ENCODE measurements around the gene WNT8B.

The WNT8B gene

GRCh38 chr10:100483876-100484666 lies 21.3 kb downstream of the WNT8B start:
- no peak for DNase-seq

- DNase-seq, result no peak
These were observed 22.6 kb downstream of the WNT8B start for GRCh38 chr10:100485366-100485765.

GRCh38 chr10:100485801-100486495 lies 23.1 kb downstream of the WNT8B start:
- no peak for DNase-seq

DNA sequence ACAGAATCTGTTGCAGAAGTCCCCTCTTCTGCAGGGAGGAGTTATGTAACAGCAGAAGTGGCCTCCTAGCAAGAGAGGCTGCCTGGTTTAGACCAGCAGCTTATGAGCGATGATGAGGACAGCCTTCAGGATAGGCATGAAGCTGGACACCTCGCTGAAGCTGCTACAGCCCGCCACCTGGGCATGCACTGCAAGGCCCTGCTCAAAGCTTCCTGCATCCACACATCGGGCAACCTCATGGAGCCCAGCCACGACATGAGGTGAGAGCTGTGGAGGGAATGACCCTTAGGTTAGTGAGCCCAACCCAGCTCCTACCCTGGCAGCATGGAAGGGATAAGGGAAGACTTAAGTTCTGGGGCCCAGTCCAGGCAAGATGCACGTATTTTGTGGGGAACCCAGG lies 24.7 kb downstream of the WNT8B start:
- no peak for DNase-seq

DNA sequence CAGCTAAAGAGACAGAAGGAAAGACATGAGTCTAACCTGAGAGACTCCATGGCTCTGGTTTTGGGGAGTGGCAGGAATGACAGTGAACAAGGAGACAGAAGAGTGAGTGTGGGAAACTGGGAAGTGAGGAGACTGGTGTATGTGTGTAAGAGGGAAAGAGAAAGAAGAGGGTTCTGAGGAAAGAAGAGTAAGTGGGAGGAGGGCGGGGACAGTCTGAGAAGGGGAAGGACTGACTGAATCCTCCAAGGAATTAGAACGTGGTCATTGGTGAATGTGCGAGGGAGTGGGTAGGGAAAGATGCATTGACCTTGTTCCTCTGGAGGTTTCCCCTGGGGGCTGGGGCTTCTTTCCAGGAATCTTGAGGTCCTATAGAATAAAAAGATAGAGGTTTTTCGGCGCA lies 26.6 kb downstream of the WNT8B start:
- DNase-seq, result no peak

GRCh38 chr10:100490531-100490930 lies 27.7 kb downstream of the WNT8B start:
- DNase-seq, result no peak

GRCh38 chr10:100496567-100496966 lies 33.8 kb downstream of the WNT8B start:
- DNase-seq, result no peak

DNA sequence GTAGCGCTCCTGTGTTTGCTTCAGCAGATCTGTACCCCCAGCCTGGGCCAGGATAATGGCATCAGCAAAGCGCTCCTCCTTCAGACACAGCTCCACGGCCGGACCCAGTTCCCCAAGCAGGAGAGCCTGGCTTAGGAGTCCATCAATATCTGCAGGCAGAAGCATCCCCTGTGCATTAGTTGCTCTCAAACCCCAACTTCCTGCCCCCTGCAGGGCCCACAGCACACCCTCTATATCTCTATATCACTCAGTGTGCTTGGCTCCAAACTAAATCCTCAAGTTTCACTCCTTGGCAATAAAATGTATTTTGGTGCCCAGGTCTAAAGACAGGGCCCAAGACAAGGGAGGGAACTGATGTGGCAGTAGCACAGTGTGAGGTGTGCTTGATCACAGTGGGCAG lies 35.2 kb downstream of the WNT8B start:
- DNase-seq, result no peak

GRCh38 chr10:100501423-100501822 lies 38.6 kb downstream of the WNT8B start:
- no peak for DNase-seq

- DNase-seq, result no peak
These were observed 40.2 kb downstream of the WNT8B start for GRCh38 chr10:100502926-100503494.

- DNase-seq, result no peak
These were observed 41.3 kb downstream of the WNT8B start for GRCh38 chr10:100504096-100504495.

DNA sequence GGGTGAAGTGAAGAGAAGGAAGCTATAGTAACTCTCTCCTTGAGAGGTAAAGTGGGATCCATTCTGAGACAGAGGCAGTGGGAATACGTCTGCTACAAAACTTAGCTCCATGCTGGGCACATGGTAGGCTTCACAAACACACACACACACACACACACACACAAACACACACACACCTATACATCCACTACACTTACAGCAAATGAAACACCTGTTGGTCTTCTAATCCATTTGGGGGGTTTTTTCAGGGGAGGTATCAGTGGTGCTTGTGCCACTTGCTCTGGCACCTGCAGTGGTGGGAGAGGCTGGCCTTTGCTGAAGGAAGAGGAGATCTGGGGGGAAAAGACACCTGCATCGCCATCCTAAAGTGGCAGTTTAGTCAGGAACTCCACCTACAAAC lies 42.4 kb downstream of the WNT8B start:
- no peak for DNase-seq

GRCh38 chr10:100506596-100507356 lies 44.0 kb downstream of the WNT8B start:
- DNase-seq, result no peak

DNA sequence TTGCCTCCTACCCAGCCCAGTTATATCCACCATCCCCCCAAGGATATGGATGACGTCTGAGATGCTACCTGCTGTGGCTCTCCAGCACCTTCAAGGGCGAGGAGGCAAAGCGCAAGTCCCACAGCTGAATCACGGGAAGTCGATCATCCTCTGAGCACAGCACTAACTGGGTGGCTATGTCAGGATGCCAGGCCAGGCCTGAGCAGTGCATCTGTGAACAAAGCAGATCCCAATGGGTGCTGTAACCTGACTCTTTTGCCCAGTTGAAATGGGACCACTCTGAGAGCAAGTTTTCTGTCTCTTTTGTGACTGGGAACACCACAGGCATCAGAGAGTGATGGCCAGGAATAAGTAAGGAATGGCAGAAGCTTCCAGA lies 44.5 kb downstream of the WNT8B start:
- DNase-seq, result no peak

DNA sequence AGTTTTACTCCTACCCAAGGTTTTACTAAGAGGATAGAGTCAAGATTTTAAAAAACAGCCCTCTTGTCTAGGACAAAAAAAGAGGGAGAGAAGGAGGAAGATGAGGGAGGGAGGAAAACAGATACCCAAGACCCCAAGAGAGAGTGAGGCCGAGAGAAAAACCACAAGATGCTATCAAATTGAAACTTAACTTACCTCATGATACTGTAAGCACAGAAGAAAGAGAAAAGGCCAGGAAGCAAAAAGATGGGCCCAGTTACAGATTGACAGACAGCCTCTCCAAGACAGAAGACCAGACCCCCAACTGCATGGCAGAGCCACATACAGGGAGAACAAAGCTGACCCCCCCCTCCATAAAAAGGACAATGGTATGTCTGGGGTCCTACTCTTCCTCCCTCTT lies 45.5 kb downstream of the WNT8B start:
- no peak for DNase-seq

DNA sequence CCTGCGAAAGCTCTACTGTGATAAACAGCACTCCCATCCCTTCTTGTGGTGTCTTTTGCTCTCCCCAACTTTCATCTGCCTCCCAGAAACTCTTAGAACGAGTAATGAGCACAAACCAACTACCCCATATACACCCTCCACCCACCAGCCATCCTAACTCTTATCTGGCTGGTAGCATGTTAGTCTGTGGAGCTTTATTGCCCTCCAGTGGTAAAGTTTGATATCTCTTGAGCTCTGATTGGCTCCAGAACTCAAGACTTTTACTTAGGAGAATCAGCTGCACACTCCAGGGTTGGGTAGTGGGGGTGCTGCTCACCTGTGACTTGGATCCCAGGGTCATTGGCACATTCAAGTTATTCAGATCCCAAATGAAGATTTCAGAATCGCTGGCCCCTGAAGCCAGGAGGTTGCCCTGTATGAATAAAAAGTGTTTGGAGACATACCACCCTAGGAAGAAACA lies 45.9 kb downstream of the WNT8B start:
- DNase-seq, result peak; percentile 26

DNA sequence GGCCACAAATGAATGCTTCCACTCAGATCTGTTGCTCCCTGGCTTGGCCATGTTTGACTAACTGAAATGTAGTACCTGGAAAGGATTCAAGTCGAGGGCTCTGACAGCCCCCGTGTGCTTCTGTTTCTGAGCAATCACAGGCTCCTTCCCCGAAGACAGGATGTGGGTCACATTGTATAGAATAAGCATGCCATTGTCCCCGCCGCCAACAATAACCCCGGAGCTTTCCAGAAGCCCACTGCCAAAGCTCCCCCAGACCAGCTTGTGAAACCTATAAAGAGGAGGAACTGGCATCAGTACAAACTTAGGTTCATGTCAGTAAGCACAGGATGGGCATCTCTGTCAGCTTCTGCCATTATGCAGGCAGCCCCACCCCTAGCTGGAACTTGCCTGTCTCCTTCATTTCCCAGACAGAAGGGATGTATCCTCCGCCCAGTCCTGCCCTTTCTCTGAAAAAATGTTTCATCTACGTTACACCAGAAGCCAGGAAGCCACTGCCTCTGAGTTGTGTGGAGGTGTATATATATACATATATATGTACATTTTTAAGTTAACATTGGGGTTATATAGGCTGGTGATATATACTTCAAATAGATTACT lies 46.5 kb downstream of the WNT8B start:
- DNase-seq, result peak; percentile 42

DNA sequence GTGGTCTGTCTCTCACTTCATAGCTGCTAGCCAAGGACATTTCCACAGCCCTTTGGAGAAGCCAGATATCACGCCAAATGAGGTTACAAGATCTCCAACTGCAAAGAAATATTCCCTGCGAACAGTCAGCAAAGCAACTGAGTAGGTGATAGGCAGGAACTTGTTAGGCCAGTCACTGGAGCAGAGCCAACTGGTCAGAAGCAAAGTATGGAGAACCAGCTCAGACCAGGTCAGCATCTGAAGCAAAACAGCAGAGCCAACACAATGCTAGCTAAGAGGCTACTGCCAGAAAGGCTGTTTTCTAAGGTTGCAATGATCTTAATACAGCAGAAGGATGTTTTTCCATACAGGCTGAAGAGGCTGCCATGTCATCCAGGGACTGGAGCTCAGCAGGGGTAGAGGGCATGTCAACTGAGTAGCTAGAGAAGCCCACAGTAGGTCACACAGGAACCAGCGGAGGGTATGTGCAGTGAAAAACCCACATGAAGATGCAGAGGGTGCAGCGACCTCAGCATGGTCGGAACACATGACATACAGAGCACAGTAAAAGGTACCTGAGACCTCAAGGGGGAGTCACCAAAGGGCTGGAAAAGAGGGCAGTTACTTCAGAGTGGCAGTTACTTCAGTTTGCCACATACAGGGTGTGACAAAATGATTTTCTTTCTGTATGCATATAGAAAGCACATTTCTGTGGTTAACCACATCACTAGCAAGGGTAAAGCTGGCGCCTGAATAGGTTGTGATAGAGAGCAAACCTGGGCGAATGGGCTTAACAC lies 47.9 kb downstream of the WNT8B start:
- peak; percentile 68 for DNase-seq

- DNase-seq, result no peak
These were observed 52.8 kb downstream of the WNT8B start for GRCh38 chr10:100515612-100516011.

DNA sequence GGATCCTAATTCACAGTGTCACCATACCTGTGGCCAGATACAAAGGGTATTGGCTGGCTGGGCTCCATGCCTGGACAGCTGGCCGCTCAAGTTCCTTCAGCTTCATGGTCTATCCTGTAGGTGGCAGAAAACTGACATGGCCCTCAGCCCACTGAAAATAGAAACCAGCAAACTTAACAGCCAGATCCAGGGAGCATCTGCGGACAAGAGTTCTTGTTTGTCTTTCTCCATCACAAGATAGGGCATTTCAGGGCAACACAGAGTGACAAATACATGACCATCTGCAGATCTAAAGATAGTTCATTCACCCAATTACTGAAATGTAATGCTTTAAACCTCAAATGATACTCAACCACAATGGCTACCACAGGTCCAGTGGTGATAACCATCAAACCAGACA lies 54.0 kb downstream of the WNT8B start:
- no peak for DNase-seq

GRCh38 chr10:100518761-100519241 lies 56.0 kb downstream of the WNT8B start:
- DNase-seq, result peak; percentile 53

Measured in activated gamma-delta T cell treated with Interleukin-2 at 50 U/mL for 16 hours (primary cell).